HK-2 (cell line): Measurements from ENCODE around the gene ULBP2.
"Not testable (repeated sequence)": the region's sequence is repeated elsewhere in the genome, so short reads cannot be mapped to it uniquely, and the experiment has no call there.

Experiments used
- DNase-seq: peaks from one replicate; pipeline ENCODE4 v3.0.0-alpha.2; 2018; ENCODE audit not compliant: unreplicated experiment

ULBP2 gene

GRCh38 chr6:149967999-149968398 is 26.2 kb downstream of the ULBP2 start:
- not testable (repeated sequence) for DNase-seq

GRCh38 chr6:149968909-149969308 is 27.1 kb downstream of the ULBP2 start:
- DNase-seq = not testable (repeated sequence)

GRCh38 chr6:149969635-149970034 is 27.8 kb downstream of the ULBP2 start:
- DNase-seq = no peak

GRCh38 chr6:149974394-149974793 is 32.6 kb downstream of the ULBP2 start:
- not testable (repeated sequence) for DNase-seq

- DNase-seq = no peak
Measured at GRCh38 chr6:149974825-149975224, 33.0 kb downstream of the ULBP2 start.

- DNase-seq = no peak
Measured at GRCh38 chr6:149975400-149975799, 33.6 kb downstream of the ULBP2 start.

GRCh38 chr6:149977221-149977620 is 35.4 kb downstream of the ULBP2 start:
- DNase-seq = no peak

GRCh38 chr6:149978610-149979009 is 36.8 kb downstream of the ULBP2 start:
- no peak for DNase-seq

GRCh38 chr6:149979293-149979692 is 37.5 kb downstream of the ULBP2 start:
- no peak for DNase-seq

GRCh38 chr6:149983145-149983544 is 41.3 kb downstream of the ULBP2 start:
- DNase-seq = no peak

GRCh38 chr6:149984773-149985172 is 43.0 kb downstream of the ULBP2 start:
- no peak for DNase-seq

GRCh38 chr6:149985481-149985937 is 43.7 kb downstream of the ULBP2 start:
- DNase-seq = no peak

- DNase-seq = no peak
Measured at GRCh38 chr6:149987602-149988107, 45.8 kb downstream of the ULBP2 start.

GRCh38 chr6:149988550-149989346 is 46.9 kb downstream of the ULBP2 start:
- no peak for DNase-seq

GRCh38 chr6:149990212-149990660 is 48.4 kb downstream of the ULBP2 start:
- DNase-seq = no peak

- no peak for DNase-seq
Measured at GRCh38 chr6:149990661-149991471, 49.1 kb downstream of the ULBP2 start.

- DNase-seq = not testable (repeated sequence)
Measured at GRCh38 chr6:149991472-149991795, 49.6 kb downstream of the ULBP2 start.

GRCh38 chr6:149991838-149992237 is 50.0 kb downstream of the ULBP2 start:
- DNase-seq = no peak

- DNase-seq = no peak
Measured at GRCh38 chr6:149995235-149995750, 53.5 kb downstream of the ULBP2 start.

- DNase-seq = no peak
Measured at GRCh38 chr6:149995971-149996370, 54.2 kb downstream of the ULBP2 start.
